Astrocyte of the cerebellum (primary cell): ENCODE measurements around the gene WBP11.
"Not testable (repeated sequence)": the region's sequence is repeated elsewhere in the genome, so short reads cannot be mapped to it uniquely, and the experiment has no call there.

Experiments used
- DNase-seq: peaks from one replicate; pipeline ENCODE4 v3.0.0-alpha.2; 2011; ENCODE audit warnings: low read depth
- H3K4me3 ChIP-seq: 2 replicates; pipeline ENCODE4 v1.5.1; 2011; ENCODE audit warnings: mild to moderate bottlenecking, low read depth, low read length, moderate library complexity
- in situ Hi-C: cut with HindIII; loops from 2 replicates; pipeline ENCODE4 v1.10.0; 2017; ENCODE audit warnings: low sequenced_read_pairs
- TF ChIP-seq, protein P1 (sequence below): IDR thresholded peaks from 2 replicates; pipeline ENCODE4 v1.5.1; 2012; ENCODE audit warnings: low read length, low read depth, moderate library complexity, mild to moderate bottlenecking; ENCODE audit errors: missing control alignments

The WBP11 gene

GRCh38 chr12:14741942-14742341, 61.3 kb downstream of the WBP11 start:
- no peak for DNase-seq
- no peak overlapping the region for H3K4me3 ChIP-seq
- in situ Hi-C loops = no loop called here
- TF ChIP-seq, protein P1, sequence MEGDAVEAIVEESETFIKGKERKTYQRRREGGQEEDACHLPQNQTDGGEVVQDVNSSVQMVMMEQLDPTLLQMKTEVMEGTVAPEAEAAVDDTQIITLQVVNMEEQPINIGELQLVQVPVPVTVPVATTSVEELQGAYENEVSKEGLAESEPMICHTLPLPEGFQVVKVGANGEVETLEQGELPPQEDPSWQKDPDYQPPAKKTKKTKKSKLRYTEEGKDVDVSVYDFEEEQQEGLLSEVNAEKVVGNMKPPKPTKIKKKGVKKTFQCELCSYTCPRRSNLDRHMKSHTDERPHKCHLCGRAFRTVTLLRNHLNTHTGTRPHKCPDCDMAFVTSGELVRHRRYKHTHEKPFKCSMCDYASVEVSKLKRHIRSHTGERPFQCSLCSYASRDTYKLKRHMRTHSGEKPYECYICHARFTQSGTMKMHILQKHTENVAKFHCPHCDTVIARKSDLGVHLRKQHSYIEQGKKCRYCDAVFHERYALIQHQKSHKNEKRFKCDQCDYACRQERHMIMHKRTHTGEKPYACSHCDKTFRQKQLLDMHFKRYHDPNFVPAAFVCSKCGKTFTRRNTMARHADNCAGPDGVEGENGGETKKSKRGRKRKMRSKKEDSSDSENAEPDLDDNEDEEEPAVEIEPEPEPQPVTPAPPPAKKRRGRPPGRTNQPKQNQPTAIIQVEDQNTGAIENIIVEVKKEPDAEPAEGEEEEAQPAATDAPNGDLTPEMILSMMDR = no peak

GRCh38 chr12:14741153-14741552, 62.1 kb downstream of the WBP11 start:
- H3K4me3 ChIP-seq = no peak overlapping the region
- in situ Hi-C loops = no loop called here
- no peak for DNase-seq
- TF ChIP-seq, protein P1 = no peak

DNA sequence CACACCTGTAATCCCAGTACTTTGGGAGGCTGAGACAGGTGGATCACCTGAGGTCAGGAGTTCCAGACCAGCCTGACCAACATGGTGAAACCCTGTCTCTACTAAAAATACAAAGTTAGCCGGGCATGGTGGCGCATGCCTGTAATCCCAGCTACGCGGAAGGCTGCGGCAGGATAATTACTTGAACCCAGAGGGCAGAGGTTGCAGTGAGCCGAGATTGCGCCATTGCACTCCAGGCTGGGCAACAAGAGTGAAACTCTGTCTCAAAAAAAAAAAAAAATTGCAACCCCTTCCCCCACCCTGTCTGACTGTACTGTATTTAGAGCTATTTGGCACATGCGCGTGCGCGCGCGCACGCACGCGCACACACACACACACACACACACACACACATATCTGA, 66.8 kb downstream of the WBP11 start:
- H3K4me3 ChIP-seq, in situ Hi-C loops: not testable (repeated sequence)

More for the DNA sequence above, 66.8 kb downstream of the WBP11 start:
- not testable (repeated sequence) for DNase-seq
